Measurements from ENCODE around the gene HTRA3.
A peak's percentile ranks its signal among the peaks of the same experiment; 100 is the strongest.
"Not testable (repeated sequence)": the region's sequence is repeated elsewhere in the genome, so short reads cannot be mapped to it uniquely, and the experiment has no call there.

The HTRA3 gene

GRCh38 chr4:8347660-8348059, 78.1 kb downstream of the HTRA3 start:
- H3K4me3 ChIP-seq (replicated peaks; ENCODE audit: insufficient read depth, low read length), result no peak overlapping the region
- no peak for TF ChIP-seq POLR2AphosphoS5 (IDR thresholded peaks at IDR 0.05; ENCODE audit: low read depth)
- TF ChIP-seq SPI1 (IDR thresholded peaks at IDR 0.05; ENCODE audit: borderline replicate concordance, low read depth), result no peak
- TF ChIP-seq GABPA (IDR thresholded peaks at IDR 0.05; ENCODE audit: low read depth), result no peak
- TF ChIP-seq, protein P1, sequence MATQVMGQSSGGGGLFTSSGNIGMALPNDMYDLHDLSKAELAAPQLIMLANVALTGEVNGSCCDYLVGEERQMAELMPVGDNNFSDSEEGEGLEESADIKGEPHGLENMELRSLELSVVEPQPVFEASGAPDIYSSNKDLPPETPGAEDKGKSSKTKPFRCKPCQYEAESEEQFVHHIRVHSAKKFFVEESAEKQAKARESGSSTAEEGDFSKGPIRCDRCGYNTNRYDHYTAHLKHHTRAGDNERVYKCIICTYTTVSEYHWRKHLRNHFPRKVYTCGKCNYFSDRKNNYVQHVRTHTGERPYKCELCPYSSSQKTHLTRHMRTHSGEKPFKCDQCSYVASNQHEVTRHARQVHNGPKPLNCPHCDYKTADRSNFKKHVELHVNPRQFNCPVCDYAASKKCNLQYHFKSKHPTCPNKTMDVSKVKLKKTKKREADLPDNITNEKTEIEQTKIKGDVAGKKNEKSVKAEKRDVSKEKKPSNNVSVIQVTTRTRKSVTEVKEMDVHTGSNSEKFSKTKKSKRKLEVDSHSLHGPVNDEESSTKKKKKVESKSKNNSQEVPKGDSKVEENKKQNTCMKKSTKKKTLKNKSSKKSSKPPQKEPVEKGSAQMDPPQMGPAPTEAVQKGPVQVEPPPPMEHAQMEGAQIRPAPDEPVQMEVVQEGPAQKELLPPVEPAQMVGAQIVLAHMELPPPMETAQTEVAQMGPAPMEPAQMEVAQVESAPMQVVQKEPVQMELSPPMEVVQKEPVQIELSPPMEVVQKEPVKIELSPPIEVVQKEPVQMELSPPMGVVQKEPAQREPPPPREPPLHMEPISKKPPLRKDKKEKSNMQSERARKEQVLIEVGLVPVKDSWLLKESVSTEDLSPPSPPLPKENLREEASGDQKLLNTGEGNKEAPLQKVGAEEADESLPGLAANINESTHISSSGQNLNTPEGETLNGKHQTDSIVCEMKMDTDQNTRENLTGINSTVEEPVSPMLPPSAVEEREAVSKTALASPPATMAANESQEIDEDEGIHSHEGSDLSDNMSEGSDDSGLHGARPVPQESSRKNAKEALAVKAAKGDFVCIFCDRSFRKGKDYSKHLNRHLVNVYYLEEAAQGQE (IDR thresholded peaks at IDR 0.05; ENCODE audit: insufficient replicate concordance, low read depth), result no peak
- TF ChIP-seq CTCF (IDR thresholded peaks at IDR 0.05; ENCODE audit: insufficient read depth, low read length), result no peak
- H3K27ac ChIP-seq (replicated peaks), result no peak overlapping the region
- DNase-seq (ENCODE audit: low read depth in 1 of 2, low spot score in 1 of 2), result no peak
- H3K27me3 ChIP-seq (ENCODE audit: insufficient read depth, poor library complexity, severe bottlenecking), result no peaks in the 10 kb centered on the region

DNA sequence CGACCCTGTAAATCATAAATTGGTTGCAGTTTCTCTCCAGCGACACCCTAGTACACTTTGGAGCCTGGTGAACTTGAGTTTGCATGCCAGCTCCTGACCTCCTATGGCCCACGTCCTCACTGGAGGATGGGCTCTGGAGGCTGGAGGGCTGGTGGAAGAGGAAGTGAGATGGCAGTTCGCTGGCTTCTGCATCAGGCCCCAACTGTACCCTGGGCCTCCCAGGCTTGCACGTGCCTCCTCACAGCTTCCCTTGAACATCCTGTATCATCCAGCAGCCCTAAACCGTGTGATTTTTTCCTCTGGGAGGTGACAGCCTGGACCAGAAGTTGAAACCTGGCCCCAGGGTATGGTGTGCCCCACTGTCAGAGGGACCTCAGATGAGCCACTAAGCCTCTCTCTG, 78.5 kb downstream of the HTRA3 start:
- TF ChIP-seq POLR2AphosphoS5 (IDR thresholded peaks at IDR 0.05; ENCODE audit: low read depth), result no peak
- peak; percentile 77 for TF ChIP-seq SPI1 (IDR thresholded peaks at IDR 0.05; ENCODE audit: borderline replicate concordance, low read depth)
- no peak overlapping the region for H3K27ac ChIP-seq (replicated peaks)
- H3K27me3 ChIP-seq (ENCODE audit: insufficient read depth, poor library complexity, severe bottlenecking), result no peaks in the 10 kb centered on the region
- peak; percentile 8 to 75 for DNase-seq (ENCODE audit: low read depth in 1 of 2, low spot score in 1 of 2)
- no peak overlapping the region for H3K4me3 ChIP-seq (replicated peaks; ENCODE audit: insufficient read depth, low read length)

DNA sequence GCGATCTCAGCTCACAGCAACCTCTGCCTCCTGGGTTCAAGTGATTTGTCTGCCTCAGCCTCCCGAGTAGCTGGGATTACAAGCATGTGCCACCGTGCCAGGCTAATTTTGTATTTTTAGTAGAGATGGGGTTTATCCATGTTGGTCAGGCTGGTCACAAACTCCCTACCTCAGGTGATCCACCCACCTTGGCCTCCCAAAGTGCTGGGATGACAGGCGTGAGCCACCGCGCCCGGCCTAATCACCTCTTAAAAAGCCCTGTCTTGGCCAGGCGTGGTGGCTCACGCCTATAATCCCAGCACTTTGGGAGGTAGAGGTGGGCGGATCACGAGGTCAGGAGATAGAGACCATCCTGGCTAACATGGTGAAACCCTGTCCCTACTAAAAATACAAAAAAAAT, 79.7 kb downstream of the HTRA3 start:
- not testable (repeated sequence) for H3K27me3 ChIP-seq (ENCODE audit: insufficient read depth, poor library complexity, severe bottlenecking); DNase-seq (ENCODE audit: low read depth in 1 of 2, low spot score in 1 of 2); H3K4me3 ChIP-seq (replicated peaks; ENCODE audit: insufficient read depth, low read length); H3K27ac ChIP-seq (replicated peaks)

GRCh38 chr4:8349664-8350236, 80.2 kb downstream of the HTRA3 start:
- TF ChIP-seq CTCF (IDR thresholded peaks at IDR 0.05; ENCODE audit: insufficient read depth, low read length), result no peak
- TF ChIP-seq SPI1 (IDR thresholded peaks at IDR 0.05; ENCODE audit: borderline replicate concordance, low read depth), result no peak
- no peak for TF ChIP-seq GABPA (IDR thresholded peaks at IDR 0.05; ENCODE audit: low read depth)
- TF ChIP-seq, protein P1 (IDR thresholded peaks at IDR 0.05; ENCODE audit: insufficient replicate concordance, low read depth), result no peak
- TF ChIP-seq POLR2AphosphoS5 (IDR thresholded peaks at IDR 0.05; ENCODE audit: low read depth), result no peak
- no peak overlapping the region for H3K4me3 ChIP-seq (replicated peaks; ENCODE audit: insufficient read depth, low read length)
- DNase-seq (ENCODE audit: low read depth in 1 of 2, low spot score in 1 of 2), result no peak
- H3K27ac ChIP-seq (replicated peaks), result no peak overlapping the region
- H3K27me3 ChIP-seq (ENCODE audit: insufficient read depth, poor library complexity, severe bottlenecking), result no peaks in the 10 kb centered on the region

DNA sequence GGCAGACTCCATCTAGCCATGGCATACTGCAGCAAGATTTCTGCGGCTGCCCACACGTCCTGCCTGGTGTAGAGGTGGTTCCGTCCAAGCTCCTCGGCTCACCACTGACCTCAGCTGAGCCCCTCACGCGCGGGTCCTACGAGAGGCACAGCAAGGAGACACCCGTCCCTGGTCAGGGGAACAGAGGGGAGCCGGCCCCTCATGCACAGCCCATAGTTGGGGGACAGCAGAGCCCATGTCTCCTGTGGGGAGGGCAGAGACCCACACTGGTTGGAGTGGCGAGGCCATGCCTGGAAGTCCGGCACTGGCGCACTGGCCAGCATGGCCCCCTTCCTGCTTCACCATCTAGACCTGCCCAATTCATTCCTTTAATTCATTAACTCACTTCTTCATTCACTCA, 80.8 kb downstream of the HTRA3 start:
- no peak for DNase-seq (ENCODE audit: low read depth in 1 of 2, low spot score in 1 of 2)
- Histone ChIP-seq H3K27ac (replicated peaks) (no peak overlapping the region), H3K27me3 (ENCODE audit: insufficient read depth, poor library complexity, severe bottlenecking) (no peaks in the 10 kb centered on the region), H3K4me3 (replicated peaks; ENCODE audit: insufficient read depth, low read length) (no peak overlapping the region)
- TF ChIP-seq POLR2AphosphoS5 (IDR thresholded peaks at IDR 0.05; ENCODE audit: low read depth) (no peak), CTCF (IDR thresholded peaks at IDR 0.05; ENCODE audit: insufficient read depth, low read length) (no peak), GABPA (IDR thresholded peaks at IDR 0.05; ENCODE audit: low read depth) (no peak), SPI1 (IDR thresholded peaks at IDR 0.05; ENCODE audit: borderline replicate concordance, low read depth) (no peak)
- TF ChIP-seq, protein P1 (IDR thresholded peaks at IDR 0.05; ENCODE audit: insufficient replicate concordance, low read depth), result no peak
